ENCODE results near the gene TGDS.

The TGDS gene

GRCh38 chr13:94560116-94560515, 35.8 kb downstream of the TGDS start:
- Histone ChIP-seq H3K36me3 (ENCODE audit: low read depth) (no peaks in the 10 kb centered on the region), H3K9me3 (ENCODE audit: severe bottlenecking) (no peaks in the 10 kb centered on the region), H3K27ac (ENCODE audit: poor library complexity, severe bottlenecking) (no peak overlapping the region), H3K4me3 (ENCODE audit: severe bottlenecking) (no peak overlapping the region), H3K4me1 (ENCODE audit: insufficient read depth, poor library complexity, severe bottlenecking) (no peaks in the 10 kb centered on the region), H3K27me3 (ENCODE audit: insufficient read depth, poor library complexity, severe bottlenecking) (no peaks in the 10 kb centered on the region)
- no peak for TF ChIP-seq CTCF (IDR thresholded peaks at IDR 0.05; ENCODE audit: poor library complexity, severe bottlenecking)
- DNase-seq (ENCODE audit: low spot score) (no peak), ATAC-seq (ENCODE audit: low read depth) (no peak)

- no peak overlapping the region for H3K4me3 ChIP-seq (ENCODE audit: severe bottlenecking)
- ATAC-seq (ENCODE audit: low read depth) (no peak), DNase-seq (ENCODE audit: low spot score) (no peak)
- no peaks in the 10 kb centered on the region for H3K4me1 ChIP-seq (ENCODE audit: insufficient read depth, poor library complexity, severe bottlenecking)
- TF ChIP-seq CTCF (IDR thresholded peaks at IDR 0.05; ENCODE audit: poor library complexity, severe bottlenecking) = no peak
- no peaks in the 10 kb centered on the region for H3K27me3 ChIP-seq (ENCODE audit: insufficient read depth, poor library complexity, severe bottlenecking)
- H3K36me3 ChIP-seq (ENCODE audit: low read depth) = no peaks in the 10 kb centered on the region
- H3K27ac ChIP-seq (ENCODE audit: poor library complexity, severe bottlenecking) = no peak overlapping the region
- H3K9me3 ChIP-seq (ENCODE audit: severe bottlenecking) = no peaks in the 10 kb centered on the region
These were observed 36.6 kb downstream of the TGDS start for GRCh38 chr13:94559222-94559795.

GRCh38 chr13:94558716-94559115, 37.2 kb downstream of the TGDS start:
- TF ChIP-seq CTCF (IDR thresholded peaks at IDR 0.05; ENCODE audit: poor library complexity, severe bottlenecking) = no peak
- Histone ChIP-seq H3K4me3 (ENCODE audit: severe bottlenecking) (no peak overlapping the region), H3K36me3 (ENCODE audit: low read depth) (no peaks in the 10 kb centered on the region), H3K27ac (ENCODE audit: poor library complexity, severe bottlenecking) (no peak overlapping the region), H3K9me3 (ENCODE audit: severe bottlenecking) (no peaks in the 10 kb centered on the region), H3K4me1 (ENCODE audit: insufficient read depth, poor library complexity, severe bottlenecking) (no peaks in the 10 kb centered on the region), H3K27me3 (ENCODE audit: insufficient read depth, poor library complexity, severe bottlenecking) (no peaks in the 10 kb centered on the region)
- ATAC-seq (ENCODE audit: low read depth) = no peak
- DNase-seq (ENCODE audit: low spot score) = no peak

- Histone ChIP-seq H3K27me3 (ENCODE audit: insufficient read depth, poor library complexity, severe bottlenecking) (no peaks in the 10 kb centered on the region), H3K27ac (ENCODE audit: poor library complexity, severe bottlenecking) (no peak overlapping the region), H3K36me3 (ENCODE audit: low read depth) (no peaks in the 10 kb centered on the region), H3K4me3 (ENCODE audit: severe bottlenecking) (no peak overlapping the region), H3K9me3 (ENCODE audit: severe bottlenecking) (no peaks in the 10 kb centered on the region), H3K4me1 (ENCODE audit: insufficient read depth, poor library complexity, severe bottlenecking) (no peaks in the 10 kb centered on the region)
- ATAC-seq (ENCODE audit: low read depth) (no peak), DNase-seq (ENCODE audit: low spot score) (no peak)
- TF ChIP-seq CTCF (IDR thresholded peaks at IDR 0.05; ENCODE audit: poor library complexity, severe bottlenecking) = no peak
These were observed 38.2 kb downstream of the TGDS start for GRCh38 chr13:94557684-94558235.

GRCh38 chr13:94556621-94557020, 39.3 kb downstream of the TGDS start:
- Histone ChIP-seq H3K27ac (ENCODE audit: poor library complexity, severe bottlenecking) (no peak overlapping the region), H3K27me3 (ENCODE audit: insufficient read depth, poor library complexity, severe bottlenecking) (no peaks in the 10 kb centered on the region), H3K9me3 (ENCODE audit: severe bottlenecking) (no peaks in the 10 kb centered on the region), H3K36me3 (ENCODE audit: low read depth) (no peaks in the 10 kb centered on the region), H3K4me3 (ENCODE audit: severe bottlenecking) (no peak overlapping the region), H3K4me1 (ENCODE audit: insufficient read depth, poor library complexity, severe bottlenecking) (no peaks in the 10 kb centered on the region)
- ATAC-seq (ENCODE audit: low read depth) = no peak
- TF ChIP-seq CTCF (IDR thresholded peaks at IDR 0.05; ENCODE audit: poor library complexity, severe bottlenecking) = no peak
- no peak for DNase-seq (ENCODE audit: low spot score)
